Activated naive CD4-positive, alpha-beta T cell treated with anti-CD3 and anti-CD28 coated beads for 36 hours (primary cell): ENCODE data around the gene GMNC. TPM values are rescaled to one million over a fixed set of nuclear protein-coding genes. Genes with fewer than 3 reads are reported as not detected.
A peak's percentile ranks its signal among the peaks of the same experiment; 100 is the strongest.
"Not testable (repeated sequence)": the region's sequence is repeated elsewhere in the genome, so short reads cannot be mapped to it uniquely, and the experiment has no call there.

Experiments used
- CTCF ChIA-PET: fragments of 350-600 bp; sonication (Branson Sonifier 250); formaldehyde crosslinking; loops from one replicate; lab custom pipeline; 2021; ENCODE audit warnings: antibody characterized with exemption; lab: Charles Lee
- DNase-seq: peaks from one replicate; pipeline ENCODE4 v3.0.0-alpha.2; 2020
- H3K27ac Mint-ChIP-seq: one replicate; pipeline ENCODE4 v1.8.0; 2021; ENCODE audit warnings: mild to moderate bottlenecking, mixed read lengths
- H3K27me3 Mint-ChIP-seq: one replicate; pipeline ENCODE4 v1.8.0; 2021; ENCODE audit warnings: low read depth, mixed read lengths
- H3K36me3 Mint-ChIP-seq: one replicate; pipeline ENCODE4 v1.8.0; 2021; ENCODE audit warnings: low read depth, mixed read lengths
- H3K4me1 Mint-ChIP-seq: one replicate; pipeline ENCODE4 v1.8.0; 2021; ENCODE audit warnings: low read depth, mixed read lengths
- H3K4me3 Mint-ChIP-seq: one replicate; pipeline ENCODE4 v1.8.0; 2021; ENCODE audit warnings: mild to moderate bottlenecking, moderate library complexity, mixed read lengths
- H3K9me3 Mint-ChIP-seq: one replicate; pipeline ENCODE4 v1.8.0; 2021; ENCODE audit warnings: mixed read lengths
- intact Hi-C: fragments of 100-400 bp; cut with micrococcal nuclease; formaldehyde crosslinking; loops from one replicate; pipeline ENCODE4 v1.15.1; 2023
- total RNA-seq, 2 experiments: library from RNA; stranded (reverse); gene quantifications; one replicate each; pipeline ENCODE4 v1.2.3, GENCODE V29; 2021

Gene GMNC
- not detected for total RNA-seq

- Mint-ChIP-seq H3K27ac (no peak within 1 kb of the TSS), H3K36me3 (no peaks in the 10 kb centered on the region), H3K4me3 (peak within 1 kb of the TSS; percentile 52), H3K27me3 (peaks cover 48% of the 10 kb centered on the region), H3K9me3 (no peaks in the 10 kb centered on the region), H3K4me1 (peaks cover 3% of the 10 kb centered on the region)
- intact Hi-C loops, result no loop called here
- CTCF ChIA-PET, result interaction anchor here (0.6 kb wide), 1 partner anchor 366 kb away, joined by 6 read pairs; no protein-coding TSS in a partner anchor
- DNase-seq, result peak; percentile 50
Measured at GRCh38 chr3:190862209-190863118, at the start of gene GMNC. TSS of gene GMNC (minus strand) at chr3:190862694. CDS start at chr3:190862615, 79 bp downstream.

- Mint-ChIP-seq H3K36me3 (no peaks in the 10 kb centered on the region), H3K9me3 (no peaks in the 10 kb centered on the region), H3K4me3 (no peak overlapping the region), H3K27ac (no peak overlapping the region), H3K4me1 (no peaks in the 10 kb centered on the region), H3K27me3 (no peaks in the 10 kb centered on the region)
- DNase-seq, result no peak
- CTCF ChIA-PET, result no interaction called here
- intact Hi-C loops, result no loop called here
Measured at GRCh38 chr3:190911382-190911781, 48.9 kb upstream of the GMNC start.

GRCh38 chr3:190909908-190910307, 47.4 kb upstream of the GMNC start:
- no peak overlapping the region for H3K27ac Mint-ChIP-seq
- intact Hi-C loops, result no loop called here

GRCh38 chr3:190903156-190903555, 40.7 kb upstream of the GMNC start:
- H3K36me3 Mint-ChIP-seq, result no peaks in the 10 kb centered on the region
- H3K4me1 Mint-ChIP-seq, result no peaks in the 10 kb centered on the region
- H3K27ac Mint-ChIP-seq, result no peak overlapping the region
- H3K4me3 Mint-ChIP-seq, result no peak overlapping the region
- intact Hi-C loops, result no loop called here
- H3K27me3 Mint-ChIP-seq, result no peaks in the 10 kb centered on the region
- DNase-seq, result no peak
- CTCF ChIA-PET, result no interaction called here
- peaks cover 13% of the 10 kb centered on the region for H3K9me3 Mint-ChIP-seq

More at GRCh38 chr3:190909908-190910307, 47.4 kb upstream of the GMNC start:
- Mint-ChIP-seq H3K9me3 (peaks cover 5% of the 10 kb centered on the region), H3K36me3 (no peaks in the 10 kb centered on the region), H3K27me3 (no peaks in the 10 kb centered on the region), H3K4me1 (no peaks in the 10 kb centered on the region), H3K4me3 (no peak overlapping the region)
- CTCF ChIA-PET, result no interaction called here
- no peak for DNase-seq

GRCh38 chr3:190902292-190902691, 39.8 kb upstream of the GMNC start:
- H3K27me3 Mint-ChIP-seq, result no peaks in the 10 kb centered on the region
- CTCF ChIA-PET, result no interaction called here
- DNase-seq, result no peak
- no peak overlapping the region for H3K27ac Mint-ChIP-seq
- peaks cover 20% of the 10 kb centered on the region for H3K9me3 Mint-ChIP-seq
- H3K4me1 Mint-ChIP-seq, result no peaks in the 10 kb centered on the region
- no peak overlapping the region for H3K4me3 Mint-ChIP-seq
- intact Hi-C loops, result no loop called here
- H3K36me3 Mint-ChIP-seq, result no peaks in the 10 kb centered on the region

GRCh38 chr3:190892395-190892902, 30.0 kb upstream of the GMNC start:
- Mint-ChIP-seq H3K36me3 (no peaks in the 10 kb centered on the region), H3K4me3 (no peak overlapping the region), H3K27me3 (peaks cover 2% of the 10 kb centered on the region), H3K4me1 (no peaks in the 10 kb centered on the region), H3K27ac (no peak overlapping the region), H3K9me3 (peaks cover 15% of the 10 kb centered on the region)
- intact Hi-C loops, result no loop called here
- CTCF ChIA-PET, result interaction anchor here (0.6 kb wide), 1 partner anchor 1182 kb away, joined by 3 read pairs; no protein-coding TSS in a partner anchor
- DNase-seq, result no peak

GRCh38 chr3:190886945-190887344, 24.5 kb upstream of the GMNC start:
- no peak for DNase-seq
- H3K36me3 Mint-ChIP-seq, result no peaks in the 10 kb centered on the region
- H3K27ac Mint-ChIP-seq, result no peak overlapping the region
- H3K4me1 Mint-ChIP-seq, result no peaks in the 10 kb centered on the region
- no peak overlapping the region for H3K4me3 Mint-ChIP-seq
- CTCF ChIA-PET, result interaction anchor here (0.5 kb wide), 1 partner anchor 689 kb away, joined by 3 read pairs; no protein-coding TSS in a partner anchor
- H3K9me3 Mint-ChIP-seq, result no peaks in the 10 kb centered on the region
- intact Hi-C loops, result no loop called here
- H3K27me3 Mint-ChIP-seq, result peaks cover 7% of the 10 kb centered on the region

- peak; percentile 57 for DNase-seq
- peaks cover 7% of the 10 kb centered on the region for H3K27me3 Mint-ChIP-seq
- no peaks in the 10 kb centered on the region for H3K4me1 Mint-ChIP-seq
- no peak overlapping the region for H3K27ac Mint-ChIP-seq
- H3K9me3 Mint-ChIP-seq, result no peaks in the 10 kb centered on the region
- intact Hi-C loops, result loop anchor here (1.0 to 2.0 kb wide), 2 partner anchors 167 to 1561 kb away; no protein-coding TSS in a partner anchor
- H3K36me3 Mint-ChIP-seq, result no peaks in the 10 kb centered on the region
- CTCF ChIA-PET, result interaction anchor here (0.7 to 1.2 kb wide), 6 partner anchors 9 to 1664 kb away, joined by 3 to 6 read pairs (median 4); no protein-coding TSS in a partner anchor
- H3K4me3 Mint-ChIP-seq, result no peak overlapping the region
Measured at GRCh38 chr3:190883973-190884832, 21.7 kb upstream of the GMNC start.

GRCh38 chr3:190883141-190883540, 20.6 kb upstream of the GMNC start:
- Mint-ChIP-seq H3K36me3 (no peaks in the 10 kb centered on the region), H3K27me3 (peaks cover 7% of the 10 kb centered on the region), H3K4me1 (no peaks in the 10 kb centered on the region), H3K27ac (no peak overlapping the region), H3K9me3 (no peaks in the 10 kb centered on the region), H3K4me3 (no peak overlapping the region)
- no peak for DNase-seq
- CTCF ChIA-PET, result interaction anchor here (0.6 to 1.6 kb wide), 5 partner anchors 8 to 1952 kb away, joined by 3 to 6 read pairs (median 3); no protein-coding TSS in a partner anchor
- intact Hi-C loops, result no loop called here

GRCh38 chr3:190877925-190878324, 15.4 kb upstream of the GMNC start:
- Mint-ChIP-seq H3K27me3 (no peaks in the 10 kb centered on the region), H3K4me1 (no peaks in the 10 kb centered on the region), H3K27ac (no peak overlapping the region), H3K9me3 (no peaks in the 10 kb centered on the region), H3K36me3 (no peaks in the 10 kb centered on the region), H3K4me3 (no peak overlapping the region)
- DNase-seq, result peak; percentile 11
- intact Hi-C loops, result no loop called here
- CTCF ChIA-PET, result no interaction called here

GRCh38 chr3:190876433-190876832, 13.9 kb upstream of the GMNC start:
- H3K4me1 Mint-ChIP-seq, DNase-seq, intact Hi-C loops, H3K4me3 Mint-ChIP-seq, H3K36me3 Mint-ChIP-seq, H3K27ac Mint-ChIP-seq, H3K9me3 Mint-ChIP-seq, H3K27me3 Mint-ChIP-seq, CTCF ChIA-PET: not testable (repeated sequence)

GRCh38 chr3:190875061-190875460, 12.6 kb upstream of the GMNC start:
- H3K27me3 Mint-ChIP-seq, H3K4me1 Mint-ChIP-seq, H3K9me3 Mint-ChIP-seq, H3K4me3 Mint-ChIP-seq, H3K27ac Mint-ChIP-seq, DNase-seq, H3K36me3 Mint-ChIP-seq, intact Hi-C loops: not testable (repeated sequence)
- CTCF ChIA-PET, result interaction anchor here (0.8 kb wide), 1 partner anchor 8 kb away, joined by 3 read pairs; no protein-coding TSS in a partner anchor
